WTC11 (cell line): ENCODE results near the gene PGBD5. TPM values are rescaled to one million over a fixed set of nuclear protein-coding genes. Genes with fewer than 3 reads are reported as not detected.

ENCODE experiments used
- ATAC-seq: fragments of 200-7000 bp; cut with Tn5 transposase; 2 replicates; pipeline ENCODE4 v1.10.0; 2021; ENCODE audit warnings: mild to moderate bottlenecking, moderate library complexity
- CTCF ChIA-PET: fragments of 300-600 bp; sonication (Branson Sonifier 250); formaldehyde crosslinking; loops from one replicate; lab custom pipeline; 2021; ENCODE audit warnings: antibody characterized with exemption; lab: Charles Lee
- POLR2A ChIA-PET: fragments of 350-600 bp; sonication (Branson Sonifier 250); formaldehyde crosslinking; loops from one replicate; lab custom pipeline; 2021; ENCODE audit warnings: antibody characterized with exemption; lab: Charles Lee
- DNase-seq: peaks from one replicate; pipeline ENCODE4 v3.0.0; 2021; ENCODE audit warnings: low spot score
- H3K27ac Mint-ChIP-seq: 2 replicates; pipeline ENCODE4 v1.8.0; 2021; ENCODE audit warnings: mixed read lengths
- H3K27me3 Mint-ChIP-seq: 2 replicates; pipeline ENCODE4 v1.8.0; 2021; ENCODE audit warnings: low read depth, mild to moderate bottlenecking, moderate library complexity, mixed read lengths
- H3K36me3 Mint-ChIP-seq: 2 replicates; pipeline ENCODE4 v1.8.0; 2021; ENCODE audit warnings: mixed read lengths
- H3K4me1 Mint-ChIP-seq: 2 replicates; pipeline ENCODE4 v1.8.0; 2022; ENCODE audit warnings: mixed read lengths
- H3K4me3 Mint-ChIP-seq: 2 replicates; pipeline ENCODE4 v1.8.0; 2021; ENCODE audit warnings: mild to moderate bottlenecking, moderate library complexity, mixed read lengths
- H3K9me3 Mint-ChIP-seq: 2 replicates; pipeline ENCODE4 v1.8.0; 2021; ENCODE audit warnings: mixed read lengths
- CBFB ChIP-seq: sonication (generic); formaldehyde crosslinking; IDR thresholded peaks from 2 replicates; pipeline ENCODE4 v1.8.1; 2022; ENCODE audit warnings: mild to moderate bottlenecking, low read depth, missing genetic modification reagents
- CREB1 ChIP-seq: sonication (generic); formaldehyde crosslinking; IDR thresholded peaks from 2 replicates; pipeline ENCODE4 v1.8.0; 2023; ENCODE audit warnings: mild to moderate bottlenecking, missing genetic modification reagents
- EMX1 ChIP-seq: fragments of 250-450 bp; sonication (Bioruptor Pico); IDR thresholded peaks from 2 replicates; pipeline ENCODE4 v1.8.0; 2021; ENCODE audit warnings: mild to moderate bottlenecking
- ETV6 ChIP-seq: sonication (generic); formaldehyde crosslinking; IDR thresholded peaks from 2 replicates; pipeline ENCODE4 v1.8.1; 2022; ENCODE audit warnings: mild to moderate bottlenecking, missing genetic modification reagents
- FOXP4 ChIP-seq: sonication (generic); formaldehyde crosslinking; IDR thresholded peaks from 2 replicates; pipeline ENCODE4 v1.8.0; 2022; ENCODE audit warnings: mild to moderate bottlenecking, missing genetic modification reagents
- IRF1 ChIP-seq: sonication (generic); formaldehyde crosslinking; IDR thresholded peaks from 2 replicates; pipeline ENCODE4 v1.8.0; 2023; ENCODE audit warnings: missing genetic modification reagents
- MXD4 ChIP-seq: fragments of 250-450 bp; sonication (Bioruptor Pico); IDR thresholded peaks from 2 replicates; pipeline ENCODE4 v1.8.0; 2021; ENCODE audit warnings: mild to moderate bottlenecking, moderate library complexity, borderline replicate concordance
- MYBL2 ChIP-seq: sonication (generic); formaldehyde crosslinking; IDR thresholded peaks from 2 replicates; pipeline ENCODE4 v1.8.1; 2023; ENCODE audit warnings: mild to moderate bottlenecking, moderate library complexity, missing genetic modification reagents
- NR3C1 ChIP-seq: sonication (generic); formaldehyde crosslinking; conservative IDR thresholded peaks from 2 replicates; pipeline ENCODE4 v1.8.1; 2023; ENCODE audit warnings: low read depth, mild to moderate bottlenecking, missing genetic modification reagents
- PREB ChIP-seq: sonication (generic); formaldehyde crosslinking; IDR thresholded peaks from 2 replicates; pipeline ENCODE4 v1.8.1; 2022; ENCODE audit warnings: mild to moderate bottlenecking, missing genetic modification reagents, moderate library complexity, borderline replicate concordance
- RELA ChIP-seq: sonication (generic); formaldehyde crosslinking; IDR thresholded peaks from 2 replicates; pipeline ENCODE4 v1.8.1; 2022; ENCODE audit warnings: missing genetic modification reagents, mild to moderate bottlenecking, borderline replicate concordance
- SMAD4 ChIP-seq: sonication (generic); formaldehyde crosslinking; IDR thresholded peaks from 2 replicates; pipeline ENCODE4 v1.8.0; 2022; ENCODE audit warnings: mild to moderate bottlenecking, missing genetic modification reagents
- TEAD1 ChIP-seq: sonication (generic); formaldehyde crosslinking; IDR thresholded peaks from 2 replicates; pipeline ENCODE4 v1.8.0; 2022; ENCODE audit warnings: mild to moderate bottlenecking, missing genetic modification reagents
- TEAD4 ChIP-seq: sonication (generic); formaldehyde crosslinking; IDR thresholded peaks from 2 replicates; pipeline ENCODE4 v1.8.0; 2022; ENCODE audit warnings: mild to moderate bottlenecking, missing genetic modification reagents
- TP53 ChIP-seq: sonication (generic); formaldehyde crosslinking; IDR thresholded peaks from 2 replicates; pipeline ENCODE4 v1.8.1; 2023; ENCODE audit warnings: mild to moderate bottlenecking, missing genetic modification reagents
- ZNF281 ChIP-seq: sonication (generic); formaldehyde crosslinking; IDR thresholded peaks from 2 replicates; pipeline ENCODE4 v1.8.0; 2023; ENCODE audit warnings: mild to moderate bottlenecking, missing genetic modification reagents
- ZNF671 ChIP-seq: fragments of 250-450 bp; sonication (Bioruptor Pico); IDR thresholded peaks from 2 replicates; pipeline ENCODE4 v1.8.0; 2021; ENCODE audit warnings: mild to moderate bottlenecking
- total RNA-seq: library from RNA; stranded (reverse); gene quantifications from 3 replicates; pipeline ENCODE4 v1.2.3, GENCODE V29; 2021

The PGBD5 gene
- total RNA-seq, 1 experiment from 2014 or later, result 23.8 TPM

- H3K27me3 Mint-ChIP-seq, result no peaks in the 10 kb centered on the region
- H3K9me3 Mint-ChIP-seq, result no peaks in the 10 kb centered on the region
- no peaks in the 10 kb centered on the region for H3K4me1 Mint-ChIP-seq
- H3K4me3 Mint-ChIP-seq, result no peak overlapping the region
- peaks cover 29% of the 10 kb centered on the region for H3K36me3 Mint-ChIP-seq
- ATAC-seq (no peak), DNase-seq (no peak)
- ChIA-PET CTCF (no interaction called here), POLR2A (no interaction called here)
- H3K27ac Mint-ChIP-seq, result no peak overlapping the region
- no peak for TF ChIP-seq CREB1 (CRISPR knock-in tag)
- no peak for TF ChIP-seq FOXP4
- no peak for TF ChIP-seq MYBL2 (CRISPR knock-in tag)
- no peak for TF ChIP-seq SMAD4 (CRISPR knock-in tag)
- TF ChIP-seq TP53 (CRISPR knock-in tag), result no peak
- TF ChIP-seq PREB, result no peak
- no peak for TF ChIP-seq ZNF671 (CRISPR knock-in tag)
- no peak for TF ChIP-seq EMX1
Observed at GRCh38 chr1:230342019-230342418, 84.1 kb downstream of the PGBD5 start.

- Mint-ChIP-seq H3K9me3 (no peaks in the 10 kb centered on the region), H3K4me1 (no peaks in the 10 kb centered on the region), H3K36me3 (peaks cover 38% of the 10 kb centered on the region), H3K4me3 (no peak overlapping the region), H3K27me3 (no peaks in the 10 kb centered on the region), H3K27ac (no peak overlapping the region)
- ChIA-PET CTCF (no interaction called here), POLR2A (no interaction called here)
- DNase-seq (no peak), ATAC-seq (no peak)
- TF ChIP-seq ZNF281 (CRISPR knock-in tag), result no peak
- TF ChIP-seq MXD4 (CRISPR knock-in tag), result no peak
- no peak for TF ChIP-seq CBFB (CRISPR knock-in tag)
- no peak for TF ChIP-seq TP53 (CRISPR knock-in tag)
- no peak for TF ChIP-seq RELA
Observed at GRCh38 chr1:230341162-230341546, 85.0 kb downstream of the PGBD5 start.

GRCh38 chr1:230340526-230341161 is 85.5 kb downstream of the PGBD5 start:
- Mint-ChIP-seq H3K27ac (no peak overlapping the region), H3K4me3 (no peak overlapping the region), H3K9me3 (0 out of 2 replicates have a peak, but pooled peaks cover 3% of the 10 kb centered on the region), H3K4me1 (no peaks in the 10 kb centered on the region), H3K27me3 (no peaks in the 10 kb centered on the region), H3K36me3 (peaks cover 42% of the 10 kb centered on the region)
- ATAC-seq, result no peak
- CTCF ChIA-PET, result no interaction called here
- TF ChIP-seq RELA (no peak), NR3C1 (CRISPR knock-in tag) (no peak), TEAD4 (CRISPR knock-in tag) (no peak), IRF1 (no peak), TEAD1 (CRISPR knock-in tag) (no peak), ETV6 (CRISPR knock-in tag) (no peak)
- no peak for DNase-seq
- POLR2A ChIA-PET, result no interaction called here
